Esophagus muscularis mucosa (tissue), 4 donors: ENCODE results near the gene C16orf54. TPM values are rescaled to one million over a fixed set of nuclear protein-coding genes. Genes with fewer than 3 reads are reported as not detected.
"Not testable (repeated sequence)": the region's sequence is repeated elsewhere in the genome, so short reads cannot be mapped to it uniquely, and the experiment has no call there.

ENCODE experiments used
- DNase-seq: peaks from one replicate; pipeline ENCODE4 v3.0.0-alpha.2; 2017; ENCODE audit errors: extremely low spot score
- H3K27ac ChIP-seq, 4 donors: fragments of 200-600 bp; sonication (generic); replicated peaks in 1 of 4; 1 replicate in 3 of 4; 2 replicates in 1 of 4; pipeline ENCODE4 v1.5.1; 2016 to 2019; ENCODE audit warnings: mild to moderate bottlenecking in 1 of 4
- H3K27me3 ChIP-seq, 4 donors: fragments of 200-600 bp; sonication (generic); one replicate each; pipeline versions ENCODE4 v1.5.1 to v1.6.0; 2016 to 2019
- H3K36me3 ChIP-seq, 4 donors: fragments of 200-600 bp; sonication (generic); one replicate each; pipeline ENCODE4 v1.5.1; 2016 to 2019
- H3K4me1 ChIP-seq, 4 donors: fragments of 200-600 bp; sonication (generic); one replicate each; pipeline ENCODE4 v1.5.1; 2016 to 2019
- H3K4me3 ChIP-seq, 4 donors: fragments of 200-600 bp; sonication (generic); 1 replicate in 2 of 4; 2 replicates in 2 of 4; pipeline ENCODE4 v1.5.1; 2016 to 2019; ENCODE audit warnings: mild to moderate bottlenecking in 4 of 4, moderate library complexity in 1 of 4
- H3K9me3 ChIP-seq, 4 donors: fragments of 200-600 bp; sonication (generic); 1 replicate in 3 of 4; 2 replicates in 1 of 4; pipeline ENCODE4 v1.5.1; 2016 to 2019
- EP300 ChIP-seq: sonication (generic); formaldehyde crosslinking; IDR thresholded peaks from one replicate; pipeline ENCODE4 v1.6.1; 2017; ENCODE audit warnings: antibody characterized with exemption
- POLR2A ChIP-seq: fragments of 450-650 bp; IDR thresholded peaks from one replicate; pipeline ENCODE4 v1.6.1; 2017; ENCODE audit warnings: antibody characterized with exemption, moderate library complexity, mild to moderate bottlenecking, low read depth
- POLR2AphosphoS5 ChIP-seq, 2 donors: sonication (generic); formaldehyde crosslinking; IDR thresholded peaks; one replicate each; pipeline ENCODE4 v1.6.1; 2017; ENCODE audit warnings: antibody characterized with exemption in 2 of 2
- WGBS: methylation state at CpG from one replicate; pipeline ENCODE4 v1.1.5; 2018; 5-methylcytosine and 5-hydroxymethylcytosine counted together
- intact Hi-C: fragments of 100-400 bp; cut with DNase I; formaldehyde crosslinking; loops from one replicate; pipeline ENCODE4 v1.15.1; 2023
- total RNA-seq, 4 donors: library from RNA; depleted of rRNA; stranded (reverse); fragments of >200 nt; gene quantifications; one replicate each; pipeline versions ENCODE4 v1.1.0 to v1.2.1, GENCODE V29; 2016
- TF ChIP-seq, protein P1 (sequence below), 3 experiments: fragments of 200-600 bp in 2 of 3; fragments of 450-650 bp in 1 of 3; sonication (generic) in 2 of 3; IDR thresholded peaks; one replicate each; pipeline ENCODE4 v1.5.1; 2017 to 2019; ENCODE audit warnings: antibody characterized with exemption in 3 of 3, mild to moderate bottlenecking in 2 of 3, moderate library complexity in 1 of 3

Gene C16orf54, protein sequence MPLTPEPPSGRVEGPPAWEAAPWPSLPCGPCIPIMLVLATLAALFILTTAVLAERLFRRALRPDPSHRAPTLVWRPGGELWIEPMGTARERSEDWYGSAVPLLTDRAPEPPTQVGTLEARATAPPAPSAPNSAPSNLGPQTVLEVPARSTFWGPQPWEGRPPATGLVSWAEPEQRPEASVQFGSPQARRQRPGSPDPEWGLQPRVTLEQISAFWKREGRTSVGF
- 1 to 10 TPM; 1.3 to 2.5 (median 1.8) TPM for total RNA-seq

- intact Hi-C loops = no loop called here
- H3K27ac ChIP-seq = no peak within 1 kb of the TSS
- H3K4me1 ChIP-seq = no peaks in the 10 kb centered on the region
- 79% methylated on average over 12 of the region's 12 CpGs for WGBS
- H3K36me3 ChIP-seq = no peaks in the 10 kb centered on the region
- no peaks in the 10 kb centered on the region for H3K9me3 ChIP-seq
- no peaks in the 10 kb centered on the region for H3K27me3 ChIP-seq
- TF ChIP-seq EP300 = no peak
- no peak for TF ChIP-seq POLR2AphosphoS5 (IDR thresholded peaks at IDR 0.05)
- TF ChIP-seq, protein P1, sequence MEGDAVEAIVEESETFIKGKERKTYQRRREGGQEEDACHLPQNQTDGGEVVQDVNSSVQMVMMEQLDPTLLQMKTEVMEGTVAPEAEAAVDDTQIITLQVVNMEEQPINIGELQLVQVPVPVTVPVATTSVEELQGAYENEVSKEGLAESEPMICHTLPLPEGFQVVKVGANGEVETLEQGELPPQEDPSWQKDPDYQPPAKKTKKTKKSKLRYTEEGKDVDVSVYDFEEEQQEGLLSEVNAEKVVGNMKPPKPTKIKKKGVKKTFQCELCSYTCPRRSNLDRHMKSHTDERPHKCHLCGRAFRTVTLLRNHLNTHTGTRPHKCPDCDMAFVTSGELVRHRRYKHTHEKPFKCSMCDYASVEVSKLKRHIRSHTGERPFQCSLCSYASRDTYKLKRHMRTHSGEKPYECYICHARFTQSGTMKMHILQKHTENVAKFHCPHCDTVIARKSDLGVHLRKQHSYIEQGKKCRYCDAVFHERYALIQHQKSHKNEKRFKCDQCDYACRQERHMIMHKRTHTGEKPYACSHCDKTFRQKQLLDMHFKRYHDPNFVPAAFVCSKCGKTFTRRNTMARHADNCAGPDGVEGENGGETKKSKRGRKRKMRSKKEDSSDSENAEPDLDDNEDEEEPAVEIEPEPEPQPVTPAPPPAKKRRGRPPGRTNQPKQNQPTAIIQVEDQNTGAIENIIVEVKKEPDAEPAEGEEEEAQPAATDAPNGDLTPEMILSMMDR (IDR thresholded peaks at IDR 0.05) = no peak
- TF ChIP-seq POLR2A = no peak
- H3K4me3 ChIP-seq = peak within 1 kb of the TSS; percentile 37 to 55 (median 40)
- peak; percentile 93 for DNase-seq
Observed at GRCh38 chr16:29745853-29746345, at the start of gene C16orf54. TSS of gene C16orf54 (minus strand) at chr16:29745990. CDS start at chr16:29744951, 1,039 bp downstream.

GRCh38 chr16:29794231-29794710 is 48.5 kb upstream of the C16orf54 start:
- peaks cover 16 to 26% (median 19%) of the 10 kb centered on the region in 4 donors for H3K4me1 ChIP-seq
- TF ChIP-seq, protein P1 (IDR thresholded peaks at IDR 0.05) = no peak
- TF ChIP-seq EP300 = no peak
- H3K27me3 ChIP-seq = no peaks in the 10 kb centered on the region
- peaks cover 4 to 28% (median 22%) of the 10 kb centered on the region in 4 donors for H3K36me3 ChIP-seq
- no peak overlapping the region for H3K27ac ChIP-seq
- intact Hi-C loops = loop anchor here (10.0 kb wide), 1 partner anchor 201 kb away; the partner anchor contains the start of genes HIRIP3 and INO80E
- H3K4me3 ChIP-seq = no peak overlapping the region
- 96% methylated on average over 3 of the region's 3 CpGs for WGBS
- no peak for DNase-seq
- H3K9me3 ChIP-seq = no peaks in the 10 kb centered on the region

- not testable (repeated sequence) for H3K27ac ChIP-seq, H3K4me3 ChIP-seq, H3K27me3 ChIP-seq, DNase-seq, H3K9me3 ChIP-seq
- WGBS = 89% methylated on average over 13 of the region's 18 CpGs
- Histone ChIP-seq H3K4me1 (peaks cover 16 to 28% (median 19%) of the 10 kb centered on the region in 4 donors), H3K36me3 (peaks cover 0 to 16% (median 11%) of the 10 kb centered on the region in 4 donors)
- intact Hi-C loops = loop anchor here (10.0 kb wide), 1 partner anchor 202 kb away; the partner anchor contains the start of genes HIRIP3 and INO80E
Observed at GRCh38 chr16:29793153-29793552, 47.4 kb upstream of the C16orf54 start.

DNA sequence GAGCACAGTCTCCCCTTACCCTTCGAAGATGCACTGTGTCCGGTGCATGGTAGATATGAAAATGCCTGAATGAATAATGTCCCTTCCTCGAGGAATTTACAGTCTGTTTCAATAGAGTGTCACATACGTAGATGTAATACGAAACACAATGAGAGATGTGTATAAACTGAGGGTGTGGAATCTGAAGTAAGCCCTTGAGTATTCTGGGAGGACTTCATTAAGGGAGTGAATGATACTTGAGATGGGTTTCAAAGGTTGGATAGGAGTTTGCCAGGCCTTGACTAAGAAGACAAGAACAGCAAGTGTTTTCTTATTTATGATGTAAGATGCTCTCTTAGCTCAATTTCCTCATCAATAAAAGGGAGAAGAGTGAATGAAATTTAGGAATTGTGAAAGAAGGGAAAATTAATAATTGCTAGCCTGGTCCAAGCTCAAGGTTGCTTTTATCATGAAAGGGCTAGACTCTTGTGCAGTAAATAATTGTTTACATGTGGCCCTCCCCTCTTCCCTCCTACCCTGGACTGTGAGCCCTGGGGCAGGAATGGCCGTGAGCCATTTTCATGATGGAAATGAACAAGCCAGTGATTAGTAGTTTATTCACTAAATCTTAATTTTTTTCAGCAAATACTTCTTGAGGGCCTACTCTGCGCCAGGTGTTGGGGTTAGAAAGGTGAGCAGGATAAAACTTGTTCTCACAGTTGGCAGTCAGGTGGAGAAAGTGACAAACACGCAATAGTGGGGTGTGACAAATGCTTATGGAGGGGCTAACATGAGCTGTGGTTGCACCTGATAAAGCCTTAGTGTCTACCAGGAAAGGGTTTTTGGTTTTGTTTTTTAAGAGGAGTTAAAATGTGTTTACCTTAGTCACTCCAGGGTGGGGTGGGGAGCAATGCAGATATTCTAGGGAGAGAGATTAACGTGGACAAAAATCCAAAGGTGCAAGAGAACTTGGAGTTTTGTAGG is 46.3 kb upstream of the C16orf54 start:
- Histone ChIP-seq H3K27ac (no peak overlapping the region), H3K4me3 (no peak overlapping the region), H3K27me3 (no peaks in the 10 kb centered on the region), H3K36me3 (peaks cover 0 to 6% (median 4%) of the 10 kb centered on the region in 4 donors), H3K9me3 (no peaks in the 10 kb centered on the region), H3K4me1 (peaks cover 16 to 28% (median 19%) of the 10 kb centered on the region in 4 donors)
- no peak for DNase-seq
- intact Hi-C loops = loop anchor here (10.0 kb wide), 1 partner anchor 203 kb away; the partner anchor contains the start of genes HIRIP3 and INO80E
- WGBS = 71% methylated on average over 9 of the region's 9 CpGs
- TF ChIP-seq EP300 (no peak), POLR2AphosphoS5 (IDR thresholded peaks at IDR 0.05) (no peak), POLR2A (no peak)
- TF ChIP-seq, protein P1 (IDR thresholded peaks at IDR 0.05) = no peak
